HG02623 (cell line): ENCODE results near the gene ZKSCAN1.
"Not testable (repeated sequence)": the region's sequence is repeated elsewhere in the genome, so short reads cannot be mapped to it uniquely, and the experiment has no call there.

ENCODE experiments used
- ATAC-seq: cut with Tn5 transposase; IDR thresholded peaks from one replicate; pipeline ENCODE4 v1.9.1; 2021; ENCODE audit warnings: moderate library complexity; ENCODE audit not compliant: unreplicated experiment

The ZKSCAN1 gene

DNA sequence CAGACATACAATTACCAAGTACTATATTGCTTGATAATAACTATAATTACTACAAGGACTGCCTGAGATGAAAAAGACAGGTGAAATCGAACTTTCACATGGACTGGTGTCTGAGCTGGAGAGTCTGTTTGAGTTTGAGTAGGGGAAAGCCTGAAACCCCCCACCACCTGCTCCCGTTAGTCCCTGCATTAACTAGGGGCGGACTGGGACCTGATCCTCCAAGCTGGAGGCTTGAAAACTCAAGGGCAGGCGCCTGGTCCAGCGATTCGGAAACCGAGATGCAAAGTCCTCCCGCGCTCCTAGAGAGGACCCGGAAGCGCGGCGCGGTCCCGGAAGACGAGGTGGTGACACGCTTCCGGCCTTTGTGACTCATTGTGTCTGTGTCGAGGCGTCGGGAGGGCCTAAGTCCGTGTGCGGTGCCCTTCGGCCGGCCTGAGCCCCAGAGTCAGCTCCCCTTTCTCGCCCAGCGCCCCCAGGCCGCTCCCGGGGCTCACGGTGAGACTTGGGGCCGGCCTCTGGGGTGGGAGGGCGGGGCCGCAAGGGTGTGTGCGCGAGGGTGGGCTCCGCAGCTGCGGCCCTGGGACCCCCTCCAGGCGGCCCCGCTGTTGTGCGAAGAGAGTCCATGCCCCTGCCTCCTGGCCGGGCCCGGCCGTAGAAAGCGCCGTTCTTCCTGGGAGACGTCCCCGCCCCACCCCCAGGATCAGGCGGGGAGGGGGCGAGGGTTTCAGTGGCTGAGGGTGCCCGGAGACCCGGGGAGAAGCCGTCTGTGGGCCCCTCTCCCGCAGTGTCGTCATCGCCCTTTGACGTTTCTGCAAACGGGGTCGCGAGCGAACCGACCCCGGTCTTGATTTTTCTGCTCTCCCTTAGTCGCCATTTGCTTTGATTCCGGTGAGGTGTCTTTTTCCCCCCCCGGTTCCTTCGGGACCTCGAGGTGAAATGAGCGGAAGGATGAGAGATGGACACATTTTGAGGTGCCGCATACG is at the start of gene ZKSCAN1:
TSS of gene ZKSCAN1 (plus strand) at position 365 of the 983 bp plus-strand sequence. CDS start 7,911 bp downstream, outside the sequence.
- peak; percentile 91 for ATAC-seq

GRCh38 chr7:99969298-99969697 is 46.1 kb upstream of the ZKSCAN1 start:
- no peak for ATAC-seq

DNA sequence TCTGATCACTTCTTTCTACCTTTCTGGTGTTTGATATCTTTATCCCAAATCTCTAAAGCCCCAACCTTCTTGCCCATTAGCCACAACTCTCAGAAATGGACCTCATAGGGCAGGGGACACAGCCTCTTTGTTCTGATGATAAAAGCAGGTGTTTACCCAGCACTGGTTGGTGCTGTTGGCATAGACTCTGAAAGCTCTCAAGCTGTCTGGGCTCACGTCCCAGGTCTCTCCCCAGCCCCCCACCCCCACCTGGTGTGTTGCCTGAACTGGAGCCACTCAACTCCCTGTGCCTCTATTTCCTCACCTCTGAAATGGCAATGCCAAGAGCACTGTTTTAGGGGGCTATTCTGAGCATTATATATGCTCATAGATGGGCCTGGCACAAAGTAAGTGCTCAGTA is 45.6 kb upstream of the ZKSCAN1 start:
- not testable (repeated sequence) for ATAC-seq

- no peak for ATAC-seq
Observed at GRCh38 chr7:99971242-99971641, 44.2 kb upstream of the ZKSCAN1 start.

- ATAC-seq: not testable (repeated sequence)
Observed at GRCh38 chr7:99973817-99974216, 41.6 kb upstream of the ZKSCAN1 start.

- no peak for ATAC-seq
Observed at GRCh38 chr7:99974681-99975080, 40.7 kb upstream of the ZKSCAN1 start.

DNA sequence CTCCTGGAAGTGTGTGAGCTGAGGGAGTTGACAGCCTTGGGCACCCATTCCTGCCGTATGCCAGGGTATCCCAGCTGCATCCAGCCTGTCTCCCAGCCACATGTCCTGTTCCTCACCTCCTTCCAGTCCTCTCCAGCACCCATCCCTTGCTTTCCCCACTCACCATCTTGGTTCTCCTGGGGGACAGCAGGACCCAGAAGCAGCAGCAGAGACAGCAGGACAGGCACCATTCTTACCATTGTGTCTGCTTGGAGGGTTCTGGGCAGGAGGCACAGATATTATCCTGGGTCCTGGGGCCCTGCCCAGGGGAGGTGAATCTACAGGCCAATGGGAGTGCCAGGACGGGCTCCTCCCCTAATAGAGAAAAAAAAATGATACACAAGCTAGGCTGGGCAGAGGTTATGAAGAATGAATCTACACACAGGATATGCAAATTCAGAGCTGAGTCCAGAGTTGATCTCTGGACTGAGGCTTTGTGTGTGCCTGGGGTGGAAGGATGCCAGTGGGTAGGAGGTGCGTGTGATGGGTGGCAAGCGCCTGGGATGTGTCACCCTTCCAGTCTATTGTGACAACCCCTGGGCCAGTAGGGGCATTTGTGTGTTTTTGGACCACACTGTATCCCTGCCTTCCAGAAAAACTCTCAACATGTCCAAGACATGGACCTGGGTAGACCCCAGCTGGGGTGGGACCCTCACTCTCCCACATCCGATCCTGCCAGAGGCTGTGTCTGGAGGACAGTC is 39.4 kb upstream of the ZKSCAN1 start, which contains the start of gene AZGP1:
TSS of gene AZGP1 (minus strand) at position 250 of the 740 bp plus-strand sequence. CDS start at position 239, 11 bp downstream.
- ATAC-seq: no peak

GRCh38 chr7:99976626-99977025 is 38.8 kb upstream of the ZKSCAN1 start:
- ATAC-seq: no peak

DNA sequence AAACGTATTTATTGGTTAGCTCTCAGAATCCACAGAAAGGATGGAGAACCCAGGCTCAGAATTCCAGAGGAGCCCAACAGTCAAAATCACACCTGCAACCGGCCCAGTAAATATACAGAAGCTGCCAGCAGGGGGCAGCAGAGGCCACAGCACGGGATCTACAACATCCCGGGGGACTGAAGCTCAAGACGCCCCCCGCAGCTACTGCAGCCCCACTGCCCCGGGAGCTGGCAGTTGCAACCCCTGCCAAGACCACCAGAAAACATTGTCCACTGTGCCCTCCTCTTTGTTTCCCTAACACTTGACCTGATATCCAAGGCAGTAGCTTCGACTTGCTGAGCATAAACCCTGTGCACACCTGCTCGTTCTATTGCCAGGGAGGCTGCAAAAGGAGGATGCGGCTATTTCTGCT is 35.6 kb upstream of the ZKSCAN1 start:
- not testable (repeated sequence) for ATAC-seq

DNA sequence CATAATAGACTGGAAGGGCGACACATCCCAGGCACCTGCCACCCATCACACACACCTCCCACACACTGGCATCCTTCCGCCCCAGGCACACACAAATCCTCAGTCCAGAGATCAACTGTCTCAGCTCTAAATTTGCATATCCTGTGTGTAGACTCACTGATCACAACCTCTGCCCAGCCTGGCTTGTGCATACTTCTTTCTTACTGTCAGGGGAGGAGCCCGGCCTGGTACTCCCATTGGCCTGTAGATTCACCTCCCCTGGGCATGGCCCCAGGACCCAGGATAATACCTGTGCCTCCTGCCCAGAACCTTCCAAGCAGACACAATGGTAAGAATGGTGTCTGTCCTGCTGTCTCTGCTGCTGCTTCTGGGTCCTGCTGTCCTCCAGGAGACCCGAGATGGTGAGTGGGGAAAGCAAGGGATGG is 34.9 kb upstream of the ZKSCAN1 start:
- not testable (repeated sequence) for ATAC-seq

GRCh38 chr7:99981066-99981465 is 34.3 kb upstream of the ZKSCAN1 start:
- ATAC-seq: not testable (repeated sequence)

GRCh38 chr7:99984593-99984992 is 30.8 kb upstream of the ZKSCAN1 start:
- ATAC-seq: no peak

DNA sequence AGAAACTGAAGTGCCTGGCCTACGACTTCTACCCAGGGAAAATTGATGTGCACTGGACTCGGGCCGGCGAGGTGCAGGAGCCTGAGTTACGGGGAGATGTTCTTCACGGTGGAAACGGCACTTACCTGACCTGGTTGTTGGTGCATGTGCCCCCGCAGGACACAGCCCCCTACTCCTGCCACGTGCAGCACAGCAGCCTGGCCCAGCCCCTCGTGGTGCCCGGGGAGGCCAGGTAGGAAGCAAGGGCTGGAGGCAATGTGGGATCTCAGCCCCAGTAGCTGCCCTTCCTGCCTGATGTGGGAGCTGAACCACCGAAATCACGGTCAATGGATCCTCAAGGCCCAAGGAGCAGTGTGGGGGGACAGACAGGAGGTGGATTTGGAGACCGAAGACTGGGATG is 28.1 kb upstream of the ZKSCAN1 start:
- not testable (repeated sequence) for ATAC-seq

GRCh38 chr7:99987846-99988245 is 27.6 kb upstream of the ZKSCAN1 start:
- ATAC-seq: no peak

GRCh38 chr7:99990460-99990852 is 24.9 kb upstream of the ZKSCAN1 start:
- ATAC-seq: no peak

DNA sequence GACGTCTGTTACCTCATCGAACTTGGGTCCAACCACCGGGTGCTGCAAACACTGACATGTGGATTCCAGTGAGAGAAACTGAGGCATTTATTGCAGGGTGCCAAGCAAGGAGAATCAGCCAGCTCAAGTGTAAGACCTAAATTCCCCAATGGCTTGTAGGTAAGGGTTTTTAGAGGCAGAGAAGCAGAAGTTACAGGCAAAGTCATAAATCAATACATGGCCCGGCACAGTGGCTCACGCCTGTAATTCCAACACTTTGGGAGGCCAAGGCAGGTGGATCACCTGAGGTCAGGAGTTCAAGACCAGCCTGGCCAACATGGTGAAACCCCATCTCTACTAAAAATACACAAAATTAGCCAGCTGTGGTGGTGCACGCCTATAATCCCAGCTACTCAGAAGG is 23.9 kb upstream of the ZKSCAN1 start:
- not testable (repeated sequence) for ATAC-seq

DNA sequence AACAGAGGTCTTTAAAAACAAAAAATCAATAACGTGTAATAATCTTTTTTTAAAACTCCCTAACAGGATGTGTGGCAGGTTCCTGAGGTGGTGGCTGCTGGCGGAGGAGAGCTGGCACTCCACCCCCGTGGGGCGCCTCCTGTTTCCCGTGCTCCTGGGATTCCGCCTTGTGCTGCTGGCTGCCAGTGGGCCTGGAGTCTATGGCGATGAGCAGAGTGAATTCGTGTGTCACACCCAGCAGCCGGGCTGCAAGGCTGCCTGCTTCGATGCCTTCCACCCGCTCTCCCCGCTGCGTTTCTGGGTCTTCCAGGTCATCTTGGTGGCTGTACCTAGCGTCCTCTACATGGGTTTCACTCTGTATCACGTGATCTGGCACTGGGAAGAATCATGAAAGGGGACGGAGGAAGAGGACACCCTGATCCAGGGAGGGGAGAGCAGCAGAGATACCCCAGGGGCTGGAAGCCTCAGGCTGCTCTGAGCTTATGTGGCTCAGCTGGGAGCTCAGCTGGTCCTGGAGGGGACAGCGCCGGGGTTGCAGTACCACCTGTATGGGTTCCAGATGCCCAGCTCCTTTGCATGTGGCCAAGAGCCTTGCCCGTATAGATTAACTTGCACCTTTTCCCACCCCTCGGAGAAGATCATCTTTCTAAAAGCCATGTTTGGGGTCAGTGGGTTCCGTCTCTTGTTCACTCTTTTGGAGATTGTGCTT is 22.9 kb upstream of the ZKSCAN1 start:
- no peak for ATAC-seq

- ATAC-seq: no peak
Observed at GRCh38 chr7:99994819-99995218, 20.6 kb upstream of the ZKSCAN1 start.

DNA sequence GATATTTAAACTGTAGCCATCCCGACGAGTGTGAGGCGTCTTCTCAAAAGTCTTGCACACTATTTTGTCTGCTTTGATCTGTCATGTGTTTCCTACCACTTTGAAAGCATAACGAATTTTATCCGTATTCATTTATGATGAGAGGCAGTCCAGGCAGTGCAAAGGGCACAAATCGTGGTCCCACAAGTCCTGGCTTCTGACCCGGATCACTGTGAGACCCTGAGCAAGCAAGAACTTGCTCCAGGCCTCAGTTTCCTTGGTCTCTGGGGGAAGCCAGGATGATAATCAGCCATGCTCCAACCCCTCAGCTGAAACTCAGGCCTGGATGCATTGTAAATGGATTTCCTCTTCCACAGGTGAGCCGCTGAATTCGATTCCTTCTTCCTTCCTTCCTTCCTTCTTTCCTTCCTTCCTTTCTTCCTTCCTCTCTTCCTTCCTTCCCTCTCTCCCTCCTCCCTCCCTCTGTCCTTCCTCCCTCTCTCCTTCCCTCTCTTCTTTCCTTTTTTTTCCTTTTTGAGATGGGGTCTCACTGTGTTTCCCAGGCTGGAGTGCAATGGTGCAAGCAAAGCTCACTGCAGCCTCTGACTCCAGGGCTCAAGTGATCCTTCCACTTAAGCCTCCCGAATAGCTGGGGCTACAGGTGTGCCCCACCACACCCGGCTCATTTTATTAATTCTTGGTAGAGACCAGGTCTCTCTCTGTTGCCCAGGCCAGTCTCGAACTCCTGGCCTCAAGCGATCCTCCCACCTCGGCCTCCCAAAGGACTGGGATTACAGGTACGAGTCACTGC is 18.4 kb upstream of the ZKSCAN1 start:
- no peak for ATAC-seq

GRCh38 chr7:99997545-99998137 is 17.8 kb upstream of the ZKSCAN1 start:
- peak; percentile 52 for ATAC-seq
